DND-41 (cell line): ENCODE data around the gene CABLES2.

Experiments used
- ATAC-seq: fragments of 200-7000 bp; cut with Tn5 transposase; 3 replicates; pipeline ENCODE4 v1.9.1; 2021; ENCODE audit warnings: low read depth; ENCODE audit not compliant: insufficient read depth
- DNase-seq: peaks from one replicate; pipeline ENCODE4 v3.0.0-alpha.2; 2020
- H2AFZ ChIP-seq: 2 replicates; pipeline ENCODE4 v1.6.0; 2012; ENCODE audit warnings: low read depth, low read length
- H3K27ac ChIP-seq: 2 replicates; pipeline ENCODE4 v1.5.1; 2012; ENCODE audit warnings: low read length, inconsistent platforms
- H3K27me3 ChIP-seq: fragments of 200-600 bp; sonication (generic); 2 replicates; pipeline ENCODE4 v1.6.0; 2012; ENCODE audit warnings: low read length, mild to moderate bottlenecking, inconsistent platforms; ENCODE audit not compliant: insufficient read depth, poor library complexity
- H3K36me3 ChIP-seq: 2 replicates; pipeline ENCODE4 v1.5.1; 2012; ENCODE audit warnings: low read length, inconsistent platforms; ENCODE audit not compliant: insufficient read depth
- H3K4me1 ChIP-seq: 2 replicates; pipeline ENCODE4 v1.5.1; 2012; ENCODE audit warnings: mild to moderate bottlenecking, low read length; ENCODE audit not compliant: insufficient read depth
- H3K4me2 ChIP-seq: 2 replicates; pipeline ENCODE4 v1.6.0; 2012; ENCODE audit warnings: mild to moderate bottlenecking, moderate library complexity, low read length, inconsistent platforms; ENCODE audit not compliant: insufficient read depth
- H3K4me3 ChIP-seq, 2 experiments: fragments of 200-600 bp in 1 of 2; shearing (Covaris generic) in 1 of 2; 2 replicates each; pipeline ENCODE4 v1.5.1; 2012 to 2016; ENCODE audit warnings: inconsistent platforms in 2 of 2, low read length in 2 of 2, mild to moderate bottlenecking in 2 of 2, low read depth in 1 of 2, moderate library complexity in 1 of 2
- H3K79me2 ChIP-seq: 2 replicates; pipeline ENCODE4 v1.6.0; 2012; ENCODE audit warnings: low read length, inconsistent platforms; ENCODE audit not compliant: insufficient read depth
- H3K9ac ChIP-seq: 2 replicates; pipeline ENCODE4 v1.6.0; 2012; ENCODE audit warnings: low read depth, mild to moderate bottlenecking, inconsistent platforms, low read length, moderate library complexity
- H3K9me3 ChIP-seq: 2 replicates; pipeline ENCODE4 v1.5.1; 2012; ENCODE audit warnings: low read length, moderate library complexity, mild to moderate bottlenecking, inconsistent platforms; ENCODE audit not compliant: insufficient read depth, severe bottlenecking
- H4K20me1 ChIP-seq: 2 replicates; pipeline ENCODE4 v1.6.0; 2012; ENCODE audit warnings: low read length; ENCODE audit not compliant: insufficient read depth
- EZH2 ChIP-seq: IDR thresholded peaks from 3 replicates; pipeline ENCODE4 v1.6.1; 2012; ENCODE audit warnings: borderline replicate concordance, low read depth, mild to moderate bottlenecking, moderate library complexity, low read length, inconsistent platforms; ENCODE audit not compliant: severe bottlenecking
- TF ChIP-seq, protein P1 (sequence below): IDR thresholded peaks from 2 replicates; pipeline ENCODE4 v1.5.1; 2012; ENCODE audit warnings: borderline replicate concordance, low read length, moderate library complexity, mild to moderate bottlenecking; ENCODE audit not compliant: poor library complexity, severe bottlenecking; ENCODE audit errors: extremely low read depth

Gene CABLES2

DNA sequence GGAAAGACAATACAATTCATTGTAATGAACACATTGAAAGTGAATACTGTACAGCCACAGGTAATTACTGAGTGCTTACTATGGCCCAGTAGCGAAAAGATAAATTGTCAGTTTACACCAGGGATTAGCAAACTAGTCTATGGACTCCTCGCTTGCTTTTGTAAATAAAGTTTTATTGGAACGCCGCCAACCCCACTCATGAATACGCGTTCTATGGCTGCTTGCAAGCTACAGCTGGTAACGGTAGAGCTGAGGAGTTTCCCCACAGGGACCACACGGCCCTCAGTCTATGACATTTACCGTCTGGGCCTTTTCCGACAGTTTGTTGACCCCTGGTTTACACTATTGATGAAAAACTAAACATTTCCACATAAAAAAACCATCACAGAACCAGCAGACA is 64.2 kb downstream of the CABLES2 start:
- Histone ChIP-seq H3K36me3 (no peaks in the 10 kb centered on the region), H3K9me3 (no peaks in the 10 kb centered on the region), H3K27me3 (peaks cover 13% of the 10 kb centered on the region), H3K79me2 (no peaks in the 10 kb centered on the region), H3K4me3 (no peak overlapping the region), H3K9ac (no peak overlapping the region), H3K27ac (no peak overlapping the region), H3K4me1 (no peaks in the 10 kb centered on the region), H3K4me2 (no peak overlapping the region), H2AFZ (no peak overlapping the region), H4K20me1 (0 out of 2 replicates have a peak, but pooled peaks cover 2% of the 10 kb centered on the region)
- no peak for DNase-seq
- no peak for ATAC-seq
- no peak for TF ChIP-seq EZH2
- TF ChIP-seq, protein P1, sequence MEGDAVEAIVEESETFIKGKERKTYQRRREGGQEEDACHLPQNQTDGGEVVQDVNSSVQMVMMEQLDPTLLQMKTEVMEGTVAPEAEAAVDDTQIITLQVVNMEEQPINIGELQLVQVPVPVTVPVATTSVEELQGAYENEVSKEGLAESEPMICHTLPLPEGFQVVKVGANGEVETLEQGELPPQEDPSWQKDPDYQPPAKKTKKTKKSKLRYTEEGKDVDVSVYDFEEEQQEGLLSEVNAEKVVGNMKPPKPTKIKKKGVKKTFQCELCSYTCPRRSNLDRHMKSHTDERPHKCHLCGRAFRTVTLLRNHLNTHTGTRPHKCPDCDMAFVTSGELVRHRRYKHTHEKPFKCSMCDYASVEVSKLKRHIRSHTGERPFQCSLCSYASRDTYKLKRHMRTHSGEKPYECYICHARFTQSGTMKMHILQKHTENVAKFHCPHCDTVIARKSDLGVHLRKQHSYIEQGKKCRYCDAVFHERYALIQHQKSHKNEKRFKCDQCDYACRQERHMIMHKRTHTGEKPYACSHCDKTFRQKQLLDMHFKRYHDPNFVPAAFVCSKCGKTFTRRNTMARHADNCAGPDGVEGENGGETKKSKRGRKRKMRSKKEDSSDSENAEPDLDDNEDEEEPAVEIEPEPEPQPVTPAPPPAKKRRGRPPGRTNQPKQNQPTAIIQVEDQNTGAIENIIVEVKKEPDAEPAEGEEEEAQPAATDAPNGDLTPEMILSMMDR = no peak

DNA sequence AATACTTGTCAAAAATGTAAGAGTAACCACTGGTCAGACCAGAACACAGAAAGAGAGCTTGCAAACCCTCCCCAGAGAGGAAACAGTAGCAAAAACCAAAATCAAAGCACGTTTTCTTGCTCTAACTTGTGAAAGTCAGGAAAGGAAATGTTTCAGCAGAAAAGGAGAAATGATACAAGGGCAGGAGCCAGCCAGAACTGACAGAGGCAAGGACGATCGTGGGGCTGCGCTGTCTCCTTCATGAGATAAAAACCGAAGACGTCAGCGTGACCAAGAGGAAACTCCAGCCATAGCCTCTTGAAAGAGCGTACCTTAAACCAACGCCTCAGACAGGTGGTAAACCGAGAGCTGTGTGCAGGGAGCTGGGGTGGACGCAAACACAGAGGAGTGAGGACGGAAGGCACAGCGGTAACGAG is 67.4 kb downstream of the CABLES2 start:
- H3K36me3 ChIP-seq = no peaks in the 10 kb centered on the region
- DNase-seq (no peak), ATAC-seq (no peak)
- H3K4me3 ChIP-seq = no peak overlapping the region
- H3K9me3 ChIP-seq = no peaks in the 10 kb centered on the region
- H3K27me3 ChIP-seq = peaks cover 22% of the 10 kb centered on the region
- no peak overlapping the region for H3K27ac ChIP-seq
- no peak for TF ChIP-seq EZH2
- TF ChIP-seq, protein P1 = no peak
- H3K79me2 ChIP-seq = no peaks in the 10 kb centered on the region
- no peak overlapping the region for H2AFZ ChIP-seq
- H4K20me1 ChIP-seq = peaks cover 19% of the 10 kb centered on the region; the same call in 1 of the 2 replicates
- H3K9ac ChIP-seq = no peak overlapping the region
- H3K4me1 ChIP-seq = no peaks in the 10 kb centered on the region
- H3K4me2 ChIP-seq = no peak overlapping the region
